Measurements from ENCODE around the gene GAD2.
A peak's percentile ranks its signal among the peaks of the same experiment; 100 is the strongest.

The GAD2 gene

DNA sequence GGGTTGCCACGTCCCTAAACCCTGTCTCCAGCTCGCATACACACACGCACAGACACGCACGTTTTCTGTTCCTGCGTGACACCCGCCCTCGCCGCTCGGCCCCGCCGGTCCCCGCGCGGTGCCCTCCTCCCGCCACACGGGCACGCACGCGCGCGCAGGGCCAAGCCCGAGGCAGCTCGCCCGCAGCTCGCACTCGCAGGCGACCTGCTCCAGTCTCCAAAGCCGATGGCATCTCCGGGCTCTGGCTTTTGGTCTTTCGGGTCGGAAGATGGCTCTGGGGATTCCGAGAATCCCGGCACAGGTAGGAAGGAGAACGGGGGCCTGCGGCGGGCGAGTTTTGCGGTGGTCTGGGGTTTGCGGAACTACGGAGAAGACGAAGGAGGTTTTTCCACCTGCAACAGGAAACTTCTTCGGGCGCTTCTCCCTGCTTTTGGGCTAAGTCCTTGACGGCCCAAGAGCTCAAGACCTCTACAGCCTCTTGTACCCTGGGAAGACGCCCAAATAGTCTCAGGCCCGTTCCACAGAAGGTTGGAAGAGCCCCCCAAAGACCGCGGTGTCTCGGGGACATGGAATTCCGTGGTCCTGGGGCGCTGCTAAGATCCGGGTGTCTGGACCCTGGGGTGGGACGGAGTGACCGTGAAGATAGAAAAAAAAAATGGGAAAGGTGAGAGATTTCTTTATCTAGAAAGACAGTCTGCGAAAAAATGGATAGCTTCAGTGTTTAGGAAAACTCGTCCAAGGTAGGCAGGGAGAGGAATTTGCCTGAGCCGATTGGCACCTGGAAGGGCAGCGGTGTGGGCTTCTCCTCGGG, at the start of gene GAD2:
Gene GAD2 (plus strand): TSS at position 190 of the 811 bp plus-strand sequence. CDS start 36 bp downstream, at position 226.
- H3K4me3 Mint-ChIP-seq: peak within 1 kb of the TSS; percentile 46
- H3K4me1 Mint-ChIP-seq (ENCODE audit: low read depth): peaks cover 12% of the 10 kb centered on the region
- DNase-seq (ENCODE audit: low spot score): no peak
- H3K9me3 Mint-ChIP-seq: no peaks in the 10 kb centered on the region
- H3K36me3 Mint-ChIP-seq (ENCODE audit: low read depth): no peaks in the 10 kb centered on the region
- peak within 1 kb of the TSS; percentile 52 for H3K27ac Mint-ChIP-seq
- peaks cover 90% of the 10 kb centered on the region for H3K27me3 Mint-ChIP-seq (ENCODE audit: low read depth)

- Mint-ChIP-seq H3K4me1 (ENCODE audit: low read depth) (no peaks in the 10 kb centered on the region), H3K36me3 (ENCODE audit: low read depth) (no peaks in the 10 kb centered on the region), H3K27ac (no peak overlapping the region), H3K4me3 (no peak overlapping the region), H3K9me3 (no peaks in the 10 kb centered on the region), H3K27me3 (ENCODE audit: low read depth) (peaks cover 9% of the 10 kb centered on the region)
- DNase-seq (ENCODE audit: low spot score): no peak
Measured at GRCh38 chr10:26169466-26169865, 47.1 kb upstream of the GAD2 start.

DNA sequence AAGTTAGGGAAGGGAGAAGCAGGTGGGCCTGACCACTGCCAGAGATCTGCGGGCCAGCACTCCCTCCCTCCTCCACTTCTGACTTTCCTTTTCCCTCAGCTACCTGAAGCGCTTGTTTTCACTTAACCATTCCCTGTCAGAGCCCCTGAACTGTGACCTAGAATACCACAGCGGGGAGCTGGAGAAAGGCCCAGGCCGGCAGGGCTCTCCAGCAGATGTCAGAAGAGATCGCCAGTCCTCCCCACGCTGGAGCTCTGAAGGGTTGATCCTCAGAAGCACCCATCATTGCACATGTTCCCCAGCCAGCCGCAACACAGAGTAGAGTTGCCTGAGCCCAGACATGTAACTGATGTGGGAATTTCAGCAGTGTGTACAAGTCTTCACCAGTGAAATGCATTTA, 44.4 kb upstream of the GAD2 start:
- DNase-seq (ENCODE audit: low spot score): no peak
- peaks cover 5% of the 10 kb centered on the region for H3K27me3 Mint-ChIP-seq (ENCODE audit: low read depth)
- H3K9me3 Mint-ChIP-seq: no peaks in the 10 kb centered on the region
- H3K36me3 Mint-ChIP-seq (ENCODE audit: low read depth): no peaks in the 10 kb centered on the region
- H3K4me3 Mint-ChIP-seq: no peak overlapping the region
- no peaks in the 10 kb centered on the region for H3K4me1 Mint-ChIP-seq (ENCODE audit: low read depth)
- no peak overlapping the region for H3K27ac Mint-ChIP-seq

GRCh38 chr10:26173837-26174236, 42.7 kb upstream of the GAD2 start:
- Mint-ChIP-seq H3K27me3 (ENCODE audit: low read depth) (peaks cover 5% of the 10 kb centered on the region), H3K36me3 (ENCODE audit: low read depth) (no peaks in the 10 kb centered on the region), H3K9me3 (no peaks in the 10 kb centered on the region), H3K4me1 (ENCODE audit: low read depth) (no peaks in the 10 kb centered on the region), H3K4me3 (no peak overlapping the region), H3K27ac (no peak overlapping the region)
- no peak for DNase-seq (ENCODE audit: low spot score)

DNA sequence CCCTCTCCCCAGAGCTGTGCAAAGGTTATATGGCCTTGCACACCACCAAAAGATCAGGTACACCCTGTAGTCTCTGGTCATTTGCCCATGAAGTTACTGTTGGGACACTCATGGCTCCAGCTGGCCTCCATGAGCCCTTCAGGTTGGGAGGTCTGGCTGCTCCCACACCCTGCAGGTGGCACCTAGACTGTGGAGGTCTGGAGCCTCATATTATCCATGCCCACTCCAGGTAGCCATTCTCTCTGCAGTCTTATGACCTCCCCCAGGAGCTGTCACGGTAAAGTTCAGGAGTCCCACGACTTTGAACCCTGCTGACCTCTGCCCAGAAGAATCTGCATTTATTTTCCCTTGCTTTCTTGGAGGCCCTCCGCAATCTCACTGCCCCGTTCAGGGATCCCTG, 39.2 kb upstream of the GAD2 start:
- no peak overlapping the region for H3K27ac Mint-ChIP-seq
- H3K9me3 Mint-ChIP-seq: no peaks in the 10 kb centered on the region
- no peak for DNase-seq (ENCODE audit: low spot score)
- H3K27me3 Mint-ChIP-seq (ENCODE audit: low read depth): no peaks in the 10 kb centered on the region
- H3K4me3 Mint-ChIP-seq: no peak overlapping the region
- no peaks in the 10 kb centered on the region for H3K4me1 Mint-ChIP-seq (ENCODE audit: low read depth)
- H3K36me3 Mint-ChIP-seq (ENCODE audit: low read depth): no peaks in the 10 kb centered on the region

GRCh38 chr10:26194275-26194674, 22.3 kb upstream of the GAD2 start:
- Mint-ChIP-seq H3K9me3 (no peaks in the 10 kb centered on the region), H3K27ac (no peak overlapping the region), H3K27me3 (ENCODE audit: low read depth) (no peaks in the 10 kb centered on the region), H3K4me1 (ENCODE audit: low read depth) (no peaks in the 10 kb centered on the region), H3K36me3 (ENCODE audit: low read depth) (no peaks in the 10 kb centered on the region), H3K4me3 (no peak overlapping the region)
- DNase-seq (ENCODE audit: low spot score): no peak

GRCh38 chr10:26197248-26197647, 19.3 kb upstream of the GAD2 start:
- H3K27ac Mint-ChIP-seq: no peak overlapping the region
- DNase-seq (ENCODE audit: low spot score): no peak
- H3K27me3 Mint-ChIP-seq (ENCODE audit: low read depth): no peaks in the 10 kb centered on the region
- no peaks in the 10 kb centered on the region for H3K36me3 Mint-ChIP-seq (ENCODE audit: low read depth)
- H3K4me1 Mint-ChIP-seq (ENCODE audit: low read depth): no peaks in the 10 kb centered on the region
- H3K4me3 Mint-ChIP-seq: no peak overlapping the region
- no peaks in the 10 kb centered on the region for H3K9me3 Mint-ChIP-seq

DNA sequence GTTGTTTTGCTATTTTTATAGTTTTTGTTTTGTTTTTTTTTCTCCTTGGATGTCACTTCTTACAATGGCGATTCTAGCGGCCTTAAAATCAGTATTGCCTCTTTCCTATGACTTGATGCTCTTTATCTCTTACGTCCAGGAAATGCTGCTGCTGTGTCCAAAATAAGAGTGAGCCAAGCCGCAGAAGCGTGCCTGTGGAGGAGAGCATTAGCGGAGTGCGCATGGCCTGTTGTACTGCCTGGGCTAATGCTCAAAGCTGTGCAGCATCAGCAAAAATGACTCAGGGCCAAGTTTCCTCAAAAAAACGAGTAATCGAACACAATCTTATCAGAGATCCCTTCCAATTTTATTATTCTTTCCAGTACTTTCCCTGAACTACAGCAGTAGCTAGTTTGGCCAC, 18.5 kb upstream of the GAD2 start:
- Mint-ChIP-seq H3K9me3 (no peaks in the 10 kb centered on the region), H3K27ac (no peak overlapping the region), H3K4me3 (no peak overlapping the region), H3K4me1 (ENCODE audit: low read depth) (no peaks in the 10 kb centered on the region), H3K36me3 (ENCODE audit: low read depth) (no peaks in the 10 kb centered on the region), H3K27me3 (ENCODE audit: low read depth) (no peaks in the 10 kb centered on the region)
- no peak for DNase-seq (ENCODE audit: low spot score)

- no peak overlapping the region for H3K27ac Mint-ChIP-seq
- DNase-seq (ENCODE audit: low spot score): no peak
- no peaks in the 10 kb centered on the region for H3K4me1 Mint-ChIP-seq (ENCODE audit: low read depth)
- H3K36me3 Mint-ChIP-seq (ENCODE audit: low read depth): no peaks in the 10 kb centered on the region
- no peaks in the 10 kb centered on the region for H3K9me3 Mint-ChIP-seq
- no peak overlapping the region for H3K4me3 Mint-ChIP-seq
- no peaks in the 10 kb centered on the region for H3K27me3 Mint-ChIP-seq (ENCODE audit: low read depth)
Measured at GRCh38 chr10:26199841-26200240, 16.7 kb upstream of the GAD2 start.

GRCh38 chr10:26205223-26205622, 11.4 kb upstream of the GAD2 start:
- H3K27me3 Mint-ChIP-seq (ENCODE audit: low read depth): no peaks in the 10 kb centered on the region
- DNase-seq (ENCODE audit: low spot score): no peak
- H3K4me3 Mint-ChIP-seq: no peak overlapping the region
- no peaks in the 10 kb centered on the region for H3K9me3 Mint-ChIP-seq
- H3K27ac Mint-ChIP-seq: no peak overlapping the region
- H3K36me3 Mint-ChIP-seq (ENCODE audit: low read depth): no peaks in the 10 kb centered on the region
- H3K4me1 Mint-ChIP-seq (ENCODE audit: low read depth): no peaks in the 10 kb centered on the region

DNA sequence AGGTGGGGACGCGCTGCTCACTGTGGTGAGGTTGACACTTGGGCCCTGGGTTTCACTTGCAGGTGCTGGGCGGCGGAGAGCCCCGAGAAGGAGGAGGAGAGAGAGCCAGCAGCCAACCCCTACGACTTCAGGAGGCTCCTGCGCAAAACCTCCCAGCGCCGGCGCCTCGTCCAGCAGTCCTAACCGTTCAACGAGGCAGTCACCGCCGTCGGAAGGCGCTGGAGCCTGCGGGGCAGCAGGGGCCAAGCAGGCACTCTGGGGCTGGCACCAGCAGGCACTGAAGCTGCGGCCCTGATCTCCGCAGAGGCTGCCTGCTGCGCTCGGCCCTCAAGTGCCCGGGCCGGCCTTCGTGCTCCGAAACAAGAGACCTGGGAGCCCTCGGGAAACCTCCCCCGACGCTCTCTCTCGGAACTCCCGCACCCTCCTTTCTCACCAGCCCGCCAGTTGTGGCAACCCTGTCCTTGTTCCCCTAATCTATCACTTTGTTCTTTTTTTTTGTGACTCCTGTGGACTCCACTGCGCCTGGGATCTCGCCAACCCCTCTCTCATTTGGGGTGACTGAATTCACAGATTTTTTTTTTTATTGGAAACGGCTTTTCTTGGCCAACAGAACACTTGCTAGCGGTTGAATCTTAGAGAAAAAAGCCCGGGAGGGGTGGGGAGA, 4.7 kb upstream of the GAD2 start:
- no peak for DNase-seq (ENCODE audit: low spot score)
- Mint-ChIP-seq H3K4me1 (ENCODE audit: low read depth) (peaks cover 7% of the 10 kb centered on the region), H3K27me3 (ENCODE audit: low read depth) (peaks cover 50% of the 10 kb centered on the region), H3K27ac (no peak overlapping the region), H3K36me3 (ENCODE audit: low read depth) (no peaks in the 10 kb centered on the region), H3K4me3 (no peak overlapping the region), H3K9me3 (no peaks in the 10 kb centered on the region)

DNA sequence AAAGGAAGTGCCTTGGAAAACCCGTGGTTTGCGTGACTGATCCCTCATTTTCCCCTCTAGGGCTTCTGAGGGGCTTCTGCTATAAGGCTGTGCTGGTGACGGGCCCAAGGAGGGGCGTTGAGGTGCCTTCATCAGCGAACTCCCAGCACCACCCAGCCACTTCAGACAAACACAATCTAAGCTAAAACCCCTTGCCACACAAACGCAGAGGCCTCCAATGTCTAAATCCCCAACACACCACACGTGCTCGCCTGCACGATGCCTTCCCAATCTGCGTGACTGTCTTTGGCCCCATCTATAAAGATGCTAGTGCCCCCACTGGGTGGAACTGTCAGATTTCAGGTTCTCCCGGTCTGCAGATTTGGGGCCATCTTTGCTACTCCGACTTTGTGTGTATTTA, 4.1 kb upstream of the GAD2 start:
- Mint-ChIP-seq H3K4me1 (ENCODE audit: low read depth) (peaks cover 9% of the 10 kb centered on the region), H3K4me3 (no peak overlapping the region), H3K9me3 (no peaks in the 10 kb centered on the region), H3K27ac (no peak overlapping the region), H3K36me3 (ENCODE audit: low read depth) (no peaks in the 10 kb centered on the region), H3K27me3 (ENCODE audit: low read depth) (peaks cover 56% of the 10 kb centered on the region)
- DNase-seq (ENCODE audit: low spot score): no peak

- H3K36me3 Mint-ChIP-seq (ENCODE audit: low read depth): no peaks in the 10 kb centered on the region
- H3K4me3 Mint-ChIP-seq: no peak overlapping the region
- no peak for DNase-seq (ENCODE audit: low spot score)
- peaks cover 9% of the 10 kb centered on the region for H3K4me1 Mint-ChIP-seq (ENCODE audit: low read depth)
- no peak overlapping the region for H3K27ac Mint-ChIP-seq
- H3K9me3 Mint-ChIP-seq: no peaks in the 10 kb centered on the region
- peaks cover 59% of the 10 kb centered on the region for H3K27me3 Mint-ChIP-seq (ENCODE audit: low read depth)
Measured at GRCh38 chr10:26213157-26213800, 3.3 kb upstream of the GAD2 start.

DNA sequence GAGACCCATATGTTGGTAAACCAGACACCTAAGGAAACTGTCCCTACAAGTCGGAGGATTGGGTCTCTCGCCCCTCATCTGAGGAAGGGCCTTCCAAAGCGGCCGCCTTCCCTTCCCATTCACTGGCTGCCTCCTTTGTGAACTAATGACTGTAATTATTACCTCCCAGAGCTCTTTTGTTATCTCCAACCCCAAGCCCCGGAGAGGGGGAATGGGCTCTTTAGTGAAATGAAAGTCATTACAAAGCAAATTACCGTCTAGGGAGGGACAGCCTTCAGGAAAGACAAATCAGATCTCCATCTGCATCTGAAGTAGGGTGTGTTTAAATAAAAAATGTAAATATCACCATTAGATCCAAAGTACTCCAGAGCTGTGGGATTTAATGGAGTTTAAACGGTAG, 2.6 kb upstream of the GAD2 start:
- Mint-ChIP-seq H3K4me3 (no peak overlapping the region), H3K27ac (no peak overlapping the region), H3K9me3 (no peaks in the 10 kb centered on the region), H3K27me3 (ENCODE audit: low read depth) (peaks cover 67% of the 10 kb centered on the region), H3K36me3 (ENCODE audit: low read depth) (no peaks in the 10 kb centered on the region), H3K4me1 (ENCODE audit: low read depth) (peaks cover 12% of the 10 kb centered on the region)
- no peak for DNase-seq (ENCODE audit: low spot score)

All from T-helper 2 cell treated with Interferon-gamma antibody and Interleukin-4, amounts not matched to agents 5 μg/mL and 100 μg/mL, for 36 hours (primary cell).